Body of pancreas (tissue), 4 donors: ENCODE results near the gene JAKMIP3. TPM values are rescaled to one million over a fixed set of nuclear protein-coding genes. Genes with fewer than 3 reads are reported as not detected.

Source experiments
- ATAC-seq: fragments of 150-250 bp; one replicate; pipeline ENCODE4 v1.9.1; 2016
- DNase-seq, 4 donors: peaks; one replicate each; pipeline ENCODE4 v3.0.0-alpha.2; 2019
- H3K27ac ChIP-seq, 4 donors: fragments of 200-600 bp; sonication (generic); 1 replicate in 3 of 4; 2 replicates in 1 of 4; pipeline versions ENCODE4 v1.5.1 to v1.6.1; 2016 to 2019; ENCODE audit warnings: mild to moderate bottlenecking in 1 of 4, mixed read lengths in 1 of 4, moderate library complexity in 1 of 4
- H3K27me3 ChIP-seq, 2 donors: fragments of 200-600 bp; sonication (generic); one replicate each; pipeline ENCODE4 v1.6.0; 2016; ENCODE audit warnings: mild to moderate bottlenecking in 1 of 2
- H3K36me3 ChIP-seq, 2 donors: fragments of 200-600 bp; sonication (generic); replicated peaks in 1 of 2; 2 replicates each; pipeline ENCODE4 v1.5.1; 2016; ENCODE audit warnings: low read depth in 2 of 2; ENCODE audit not compliant: insufficient read depth in 1 of 2
- H3K4me1 ChIP-seq: fragments of 200-600 bp; sonication (generic); one replicate; pipeline ENCODE4 v1.6.0; 2016
- H3K4me3 ChIP-seq, 2 donors: fragments of 200-600 bp; sonication (generic); 1 replicate in 1 of 2; 2 replicates in 1 of 2; pipeline ENCODE4 v1.5.1; 2016 to 2019
- H3K9me3 ChIP-seq, 3 donors: fragments of 200-600 bp; sonication (generic); 1 replicate in 2 of 3; 2 replicates in 1 of 3; pipeline ENCODE4 v1.5.1; 2016
- POLR2A ChIP-seq, 3 donors: fragments of 450-650 bp; IDR thresholded peaks; one replicate each; pipeline ENCODE4 v1.6.1; 2016; ENCODE audit warnings: antibody characterized with exemption in 3 of 3, mild to moderate bottlenecking in 2 of 3
- WGBS, 2 donors: methylation state at CpG; one replicate each; pipeline ENCODE4 v1.1.5; 2017; 5-methylcytosine and 5-hydroxymethylcytosine counted together
- intact Hi-C: fragments of 100-400 bp; cut with DNase I; formaldehyde crosslinking; loops from one replicate; pipeline ENCODE4 v1.15.1; 2023
- total RNA-seq, 2 donors: library from RNA; depleted of rRNA; stranded (reverse); fragments of >200 nt; gene quantifications; one replicate each; pipeline ENCODE4 v1.1.0, GENCODE V29; 2016
- TF ChIP-seq, protein P1 (sequence below), 7 experiments: fragments of 450-650 bp in 4 of 7; fragments of 200-600 bp in 3 of 7; sonication (generic) in 3 of 7; IDR thresholded peaks; one replicate each; pipeline ENCODE4 v1.5.1; 2016 to 2019; ENCODE audit warnings: antibody characterized with exemption in 7 of 7

JAKMIP3 gene
- total RNA-seq, 2 donors from 2014 or later, result 0.26 to 0.33 TPM

DNA sequence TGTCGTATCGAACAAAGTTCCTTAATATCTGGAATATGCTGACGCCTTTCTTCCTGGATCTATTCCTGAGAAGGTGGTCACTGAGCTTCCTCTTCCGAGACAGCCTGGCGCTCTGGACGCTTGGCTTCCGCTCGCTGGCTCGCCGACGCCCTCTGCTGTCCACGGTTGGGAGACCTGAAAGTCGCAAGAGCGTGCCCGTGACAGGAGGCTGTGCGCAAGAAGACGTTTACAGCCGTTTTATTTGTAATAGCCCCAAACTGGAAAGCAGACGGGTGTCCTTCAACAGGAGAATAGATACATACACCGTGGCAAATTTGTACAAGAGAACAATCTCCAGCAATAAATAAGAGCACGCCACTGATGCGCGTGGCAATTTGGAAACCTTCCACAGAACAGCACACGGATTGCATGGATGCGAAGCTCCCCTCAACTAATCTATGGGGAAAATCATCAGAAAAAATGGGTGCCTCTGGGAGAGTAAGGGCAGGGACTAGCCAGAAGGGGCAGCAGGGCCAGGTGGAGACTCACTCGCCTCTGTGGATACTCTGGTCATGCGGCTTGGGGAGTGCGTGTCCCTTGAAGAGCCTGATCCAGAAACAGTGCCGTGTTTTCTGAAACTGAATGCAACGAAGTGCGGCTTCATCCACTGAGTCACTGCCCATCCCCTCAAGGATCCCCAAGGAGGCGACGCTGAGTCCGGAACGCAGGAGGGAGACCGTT is 42.5 kb upstream of the JAKMIP3 start:
- intact Hi-C loops, result loop anchor here (5.0 kb wide), 2 partner anchors 46 to 141 kb away; no protein-coding TSS in a partner anchor
- peak; percentile 86 to 91 (median 88) for DNase-seq
- Histone ChIP-seq H3K4me3 (no peak overlapping the region), H3K27ac (no peak overlapping the region), H3K27me3 (no peaks in the 10 kb centered on the region), H3K4me1 (peaks cover 14% of the 10 kb centered on the region), H3K36me3 (no peaks in the 10 kb centered on the region), H3K9me3 (no peaks in the 10 kb centered on the region)
- TF ChIP-seq, protein P1, sequence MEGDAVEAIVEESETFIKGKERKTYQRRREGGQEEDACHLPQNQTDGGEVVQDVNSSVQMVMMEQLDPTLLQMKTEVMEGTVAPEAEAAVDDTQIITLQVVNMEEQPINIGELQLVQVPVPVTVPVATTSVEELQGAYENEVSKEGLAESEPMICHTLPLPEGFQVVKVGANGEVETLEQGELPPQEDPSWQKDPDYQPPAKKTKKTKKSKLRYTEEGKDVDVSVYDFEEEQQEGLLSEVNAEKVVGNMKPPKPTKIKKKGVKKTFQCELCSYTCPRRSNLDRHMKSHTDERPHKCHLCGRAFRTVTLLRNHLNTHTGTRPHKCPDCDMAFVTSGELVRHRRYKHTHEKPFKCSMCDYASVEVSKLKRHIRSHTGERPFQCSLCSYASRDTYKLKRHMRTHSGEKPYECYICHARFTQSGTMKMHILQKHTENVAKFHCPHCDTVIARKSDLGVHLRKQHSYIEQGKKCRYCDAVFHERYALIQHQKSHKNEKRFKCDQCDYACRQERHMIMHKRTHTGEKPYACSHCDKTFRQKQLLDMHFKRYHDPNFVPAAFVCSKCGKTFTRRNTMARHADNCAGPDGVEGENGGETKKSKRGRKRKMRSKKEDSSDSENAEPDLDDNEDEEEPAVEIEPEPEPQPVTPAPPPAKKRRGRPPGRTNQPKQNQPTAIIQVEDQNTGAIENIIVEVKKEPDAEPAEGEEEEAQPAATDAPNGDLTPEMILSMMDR (IDR thresholded peaks at IDR 0.05), result peak; percentile 85 to 95 (median 94)
- TF ChIP-seq POLR2A (IDR thresholded peaks at IDR 0.05), result no peak
- peak; percentile 96 for ATAC-seq
- 9 to 13% methylated on average over 34 to 36 of the region's 36 CpGs for WGBS, 2 donors

DNA sequence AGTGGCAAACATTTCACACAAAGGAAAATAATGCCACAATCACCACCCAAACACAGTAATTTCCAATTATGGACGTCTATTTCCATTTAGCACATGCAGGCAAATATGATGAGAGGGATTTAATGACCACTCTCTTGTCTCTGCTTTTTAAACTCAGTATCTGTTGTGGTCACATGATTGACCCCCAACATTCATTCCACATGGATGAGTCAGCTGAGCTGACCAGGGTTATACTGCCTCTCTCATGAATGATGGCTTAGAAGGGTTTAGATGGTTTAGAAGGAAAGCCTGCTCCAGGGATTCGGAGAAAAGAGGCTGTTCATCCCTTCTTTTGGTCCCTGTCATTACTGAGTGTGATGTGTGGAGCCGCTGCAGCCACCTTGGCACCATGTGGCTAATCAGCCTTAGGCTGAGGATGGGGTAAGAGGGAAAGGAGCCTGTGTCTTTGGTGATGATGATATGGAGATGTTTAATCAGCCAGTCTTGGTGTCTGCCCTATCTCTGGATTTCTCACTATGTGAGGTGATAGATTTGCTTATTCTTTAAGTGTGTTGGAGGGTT is 38.2 kb upstream of the JAKMIP3 start:
- H3K27ac ChIP-seq, result no peak overlapping the region
- TF ChIP-seq POLR2A (IDR thresholded peaks at IDR 0.05), result no peak
- TF ChIP-seq, protein P1 (IDR thresholded peaks at IDR 0.05), result no peak
- no peaks in the 10 kb centered on the region for H3K9me3 ChIP-seq
- intact Hi-C loops, result no loop called here
- no peak for ATAC-seq
- no peaks in the 10 kb centered on the region for H3K27me3 ChIP-seq
- H3K4me3 ChIP-seq, result no peak overlapping the region
- 63 to 72% methylated on average over 3 of the region's 3 CpGs for WGBS, 2 donors
- peaks cover 13% of the 10 kb centered on the region for H3K4me1 ChIP-seq
- no peak for DNase-seq
- H3K36me3 ChIP-seq, result no peaks in the 10 kb centered on the region

DNA sequence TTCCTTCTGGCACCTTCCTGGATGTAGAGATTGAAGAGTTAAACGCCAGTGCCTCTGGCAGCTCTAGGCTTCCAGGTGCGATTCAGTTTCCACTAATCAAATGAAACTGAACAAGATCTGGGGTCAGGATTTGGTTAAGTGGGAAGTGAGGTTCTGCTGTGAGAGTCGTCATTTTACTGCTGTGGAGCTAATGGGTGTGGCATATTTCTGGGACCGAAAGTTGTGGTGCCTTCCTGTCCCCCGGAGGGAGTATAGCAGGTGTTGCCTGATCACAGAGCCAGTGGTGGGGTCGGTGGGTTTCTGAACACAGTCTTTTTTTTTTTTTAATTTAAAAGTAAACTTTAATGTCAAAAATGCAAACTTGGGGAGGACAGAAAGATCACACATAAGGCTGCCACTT is 37.0 kb upstream of the JAKMIP3 start:
- no peaks in the 10 kb centered on the region for H3K9me3 ChIP-seq
- no peak overlapping the region for H3K27ac ChIP-seq
- TF ChIP-seq, protein P1 (IDR thresholded peaks at IDR 0.05), result no peak
- TF ChIP-seq POLR2A (IDR thresholded peaks at IDR 0.05), result no peak
- H3K4me3 ChIP-seq, result no peak overlapping the region
- ATAC-seq (no peak), DNase-seq (no peak)
- intact Hi-C loops, result no loop called here
- no peaks in the 10 kb centered on the region for H3K27me3 ChIP-seq
- H3K36me3 ChIP-seq, result no peaks in the 10 kb centered on the region
- peaks cover 1% of the 10 kb centered on the region for H3K4me1 ChIP-seq
- WGBS, 2 donors, result 53 to 55% methylated on average over 6 of the region's 6 CpGs

DNA sequence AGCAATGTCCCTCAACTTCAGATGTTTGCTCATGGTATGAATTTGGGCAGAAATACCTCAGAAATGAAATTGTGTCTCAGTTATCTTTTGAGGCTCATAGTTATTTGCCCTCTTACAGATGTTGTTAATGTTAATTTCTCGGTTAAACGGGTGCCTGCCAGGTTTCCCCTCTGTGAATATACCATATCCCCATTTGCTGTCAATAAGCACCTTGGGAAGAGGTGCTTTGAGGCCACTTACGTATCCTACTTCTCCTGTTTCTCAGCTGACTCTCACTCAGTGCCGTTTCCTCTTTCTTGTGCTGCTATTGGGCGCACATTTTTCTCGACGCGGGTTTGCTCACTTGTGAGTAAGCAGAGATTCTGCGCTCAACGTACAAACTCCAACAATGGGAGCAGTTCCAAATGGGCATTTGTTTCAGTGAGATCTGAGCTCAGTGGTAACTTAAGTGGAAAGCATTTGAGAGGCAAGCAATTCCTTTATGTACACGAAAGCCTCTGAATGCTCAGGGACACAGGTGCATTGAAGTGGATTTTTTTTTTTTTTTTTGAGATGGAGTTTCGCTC is 34.8 kb upstream of the JAKMIP3 start:
- WGBS, 2 donors, result 56 to 64% methylated on average over 12 of the region's 12 CpGs
- TF ChIP-seq, protein P1 (IDR thresholded peaks at IDR 0.05), result no peak
- no peak for TF ChIP-seq POLR2A (IDR thresholded peaks at IDR 0.05)
- Histone ChIP-seq H3K4me3 (no peak overlapping the region), H3K27me3 (no peaks in the 10 kb centered on the region), H3K27ac (no peak overlapping the region), H3K4me1 (peaks cover 2% of the 10 kb centered on the region), H3K9me3 (no peaks in the 10 kb centered on the region), H3K36me3 (no peaks in the 10 kb centered on the region)
- no peak for DNase-seq
- intact Hi-C loops, result no loop called here
- ATAC-seq, result no peak
